Astrocyte of the spinal cord (primary cell): ENCODE measurements around the gene PITPNB.
A peak's percentile ranks its signal among the peaks of the same experiment; 100 is the strongest.

Experiments
- DNase-seq: peaks from one replicate; pipeline ENCODE4 v3.0.0; 2011; ENCODE audit warnings: low read depth, low spot score
- H3K4me3 ChIP-seq: 2 replicates; pipeline ENCODE4 v1.5.1; 2011; ENCODE audit warnings: low read depth, mild to moderate bottlenecking, low read length, moderate library complexity
- in situ Hi-C: cut with HindIII; loops from 2 replicates; pipeline ENCODE4 v1.10.0; 2017; ENCODE audit warnings: low sequenced_read_pairs
- TF ChIP-seq, protein P1 (sequence below): IDR thresholded peaks from 2 replicates; pipeline ENCODE4 v1.5.1; 2012; ENCODE audit warnings: low read depth, mild to moderate bottlenecking, low read length, inconsistent platforms

Gene PITPNB

DNA sequence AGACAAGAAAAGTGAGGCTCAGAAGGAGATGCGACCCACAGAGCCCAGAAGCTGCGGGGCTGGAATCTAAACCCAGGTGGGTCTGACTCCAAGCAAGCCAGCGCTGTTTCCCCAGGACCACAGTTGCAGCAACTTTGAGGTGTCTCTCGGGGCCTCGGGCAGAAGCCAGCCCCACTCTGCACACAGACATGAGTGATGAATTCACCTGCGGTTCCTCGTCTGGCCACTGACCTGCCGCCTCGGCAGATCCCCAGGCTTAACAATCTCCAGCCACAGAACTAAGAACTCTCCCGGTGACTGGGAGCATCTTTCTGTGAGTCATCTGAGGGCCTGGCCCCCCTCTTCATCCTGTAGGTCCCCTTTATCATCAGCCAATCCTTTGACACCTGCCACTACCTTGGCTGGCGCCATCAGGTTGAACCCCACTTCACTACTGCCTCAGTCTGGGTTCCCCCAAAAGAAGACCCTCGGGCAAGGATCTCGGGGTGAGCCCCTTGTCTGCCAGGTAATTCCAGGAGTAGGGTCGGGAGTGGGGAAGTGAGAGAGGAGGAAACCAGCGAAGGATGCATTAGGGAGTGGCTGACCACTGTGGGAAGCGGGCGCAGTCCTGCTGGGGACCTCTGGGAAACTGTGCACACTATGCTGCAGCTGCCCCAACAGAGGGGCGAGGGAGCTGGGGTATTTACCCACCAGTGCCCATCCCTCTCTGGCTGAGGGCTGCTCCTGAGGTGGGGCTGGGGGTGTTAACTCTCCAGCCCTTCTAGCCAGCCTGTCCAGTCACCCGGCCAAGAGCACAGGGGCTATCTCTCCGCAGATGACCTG is 84.5 kb downstream of the PITPNB start:
- no peak for DNase-seq
- TF ChIP-seq, protein P1, sequence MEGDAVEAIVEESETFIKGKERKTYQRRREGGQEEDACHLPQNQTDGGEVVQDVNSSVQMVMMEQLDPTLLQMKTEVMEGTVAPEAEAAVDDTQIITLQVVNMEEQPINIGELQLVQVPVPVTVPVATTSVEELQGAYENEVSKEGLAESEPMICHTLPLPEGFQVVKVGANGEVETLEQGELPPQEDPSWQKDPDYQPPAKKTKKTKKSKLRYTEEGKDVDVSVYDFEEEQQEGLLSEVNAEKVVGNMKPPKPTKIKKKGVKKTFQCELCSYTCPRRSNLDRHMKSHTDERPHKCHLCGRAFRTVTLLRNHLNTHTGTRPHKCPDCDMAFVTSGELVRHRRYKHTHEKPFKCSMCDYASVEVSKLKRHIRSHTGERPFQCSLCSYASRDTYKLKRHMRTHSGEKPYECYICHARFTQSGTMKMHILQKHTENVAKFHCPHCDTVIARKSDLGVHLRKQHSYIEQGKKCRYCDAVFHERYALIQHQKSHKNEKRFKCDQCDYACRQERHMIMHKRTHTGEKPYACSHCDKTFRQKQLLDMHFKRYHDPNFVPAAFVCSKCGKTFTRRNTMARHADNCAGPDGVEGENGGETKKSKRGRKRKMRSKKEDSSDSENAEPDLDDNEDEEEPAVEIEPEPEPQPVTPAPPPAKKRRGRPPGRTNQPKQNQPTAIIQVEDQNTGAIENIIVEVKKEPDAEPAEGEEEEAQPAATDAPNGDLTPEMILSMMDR, result no peak
- in situ Hi-C loops, result no loop called here
- H3K4me3 ChIP-seq, result no peak overlapping the region

DNA sequence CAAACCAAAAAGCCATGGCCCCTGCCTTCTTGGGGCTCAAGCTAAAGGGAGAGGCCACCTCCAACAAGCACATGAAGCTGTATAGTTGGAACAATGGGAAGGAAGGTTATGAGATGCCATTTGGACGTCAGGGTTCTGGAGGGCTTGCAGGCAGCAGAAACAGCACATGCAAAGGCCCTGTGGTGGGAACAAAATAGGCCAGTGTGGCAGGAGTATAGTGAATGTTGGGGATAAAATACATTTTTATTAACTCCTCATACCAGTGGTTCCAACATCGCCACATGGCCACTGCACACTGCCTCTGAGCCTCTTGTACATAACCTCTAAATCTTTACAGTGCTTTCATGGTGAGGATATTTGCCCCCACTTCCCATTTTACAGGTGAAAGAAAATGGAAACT is 85.3 kb downstream of the PITPNB start:
- TF ChIP-seq, protein P1, result no peak
- H3K4me3 ChIP-seq, result no peak overlapping the region
- in situ Hi-C loops, result no loop called here
- DNase-seq, result no peak

DNA sequence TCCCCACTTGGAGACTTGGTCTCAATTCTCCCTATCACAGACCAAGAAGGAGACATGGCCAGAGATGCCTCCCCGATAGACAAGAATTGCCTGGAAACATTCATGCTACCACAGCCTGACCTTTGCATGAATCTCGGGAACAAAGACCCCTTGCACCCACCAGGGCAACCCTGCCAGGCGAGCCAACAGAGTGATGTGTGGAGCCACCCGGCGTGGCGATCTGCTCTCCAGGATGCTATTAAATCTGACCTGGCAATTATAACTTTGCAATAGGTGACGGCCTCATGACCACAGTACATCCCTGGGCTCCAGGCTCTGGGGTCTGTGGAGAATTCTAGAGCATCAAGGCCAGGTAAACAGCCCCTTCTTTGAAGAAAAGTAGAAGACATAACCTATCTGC is 86.5 kb downstream of the PITPNB start:
- TF ChIP-seq, protein P1, result no peak
- H3K4me3 ChIP-seq, result no peak overlapping the region
- in situ Hi-C loops, result no loop called here
- no peak for DNase-seq

DNA sequence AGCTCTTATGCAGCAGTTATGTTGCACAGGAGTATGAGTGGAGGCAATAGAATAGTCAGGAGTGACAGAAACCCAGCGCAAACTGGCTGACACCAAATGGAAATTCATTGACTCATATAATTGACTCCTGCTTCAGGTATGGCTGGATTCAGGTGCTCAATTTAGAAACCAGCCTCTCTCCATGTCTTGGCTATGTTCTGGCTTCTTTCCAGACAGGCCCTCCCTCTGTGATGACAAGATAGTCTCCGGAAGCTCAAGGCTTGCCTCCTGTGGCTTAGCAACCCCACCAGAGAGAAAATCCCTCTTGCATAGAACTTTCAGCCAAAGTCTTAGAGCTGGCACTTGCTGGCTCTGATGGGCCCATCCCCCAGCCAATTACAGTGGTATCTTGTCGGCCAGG is 89.4 kb downstream of the PITPNB start:
- no peak overlapping the region for H3K4me3 ChIP-seq
- in situ Hi-C loops, result no loop called here
- DNase-seq, result no peak
- TF ChIP-seq, protein P1, result no peak

DNA sequence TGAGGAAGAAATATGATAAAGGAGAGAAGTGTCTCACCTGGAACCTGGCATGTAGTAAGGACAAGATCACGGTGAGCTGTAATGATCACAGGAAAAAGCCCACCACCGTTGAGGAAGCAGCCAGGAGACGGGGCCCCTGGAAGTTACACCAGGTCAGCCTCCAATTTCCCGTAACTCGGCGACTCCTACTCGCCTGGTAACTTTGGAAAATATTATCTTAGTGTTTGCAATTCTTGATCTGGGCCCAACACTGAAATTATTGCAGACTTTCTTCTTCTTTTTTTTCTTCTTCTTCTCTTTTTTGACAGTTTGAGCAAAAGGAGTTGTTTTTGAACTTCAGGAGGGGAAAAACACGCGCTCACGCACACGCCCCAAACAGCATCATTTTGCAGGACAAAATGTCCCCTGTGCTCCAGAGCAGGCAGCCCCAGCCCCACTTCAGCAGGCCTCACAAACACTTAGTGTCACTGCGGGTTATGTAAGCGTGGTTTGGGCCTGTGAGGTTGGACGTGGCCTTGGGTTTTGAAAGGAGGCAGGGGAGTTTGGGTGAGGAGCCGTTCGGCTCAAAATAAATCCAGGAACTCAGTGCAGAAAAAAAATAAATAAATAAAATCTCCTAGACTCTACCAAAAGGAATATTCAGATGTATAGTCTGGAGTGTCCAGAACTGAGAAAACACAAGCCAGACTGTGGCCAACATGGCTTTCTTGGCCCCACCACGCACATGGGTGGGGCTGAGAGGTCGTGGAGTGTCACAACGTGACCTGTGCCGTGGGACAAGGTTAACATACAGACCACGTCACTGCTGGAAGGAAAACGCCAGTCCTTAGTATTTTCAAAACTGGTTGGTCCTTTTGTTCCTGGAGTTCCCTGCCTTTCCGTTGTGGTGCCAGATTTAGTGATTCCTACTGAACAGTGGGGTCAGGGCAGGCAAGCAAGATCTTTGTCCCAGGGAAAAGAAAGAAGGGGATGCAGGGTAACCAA is 91.2 kb downstream of the PITPNB start:
- no peak overlapping the region for H3K4me3 ChIP-seq
- no peak for DNase-seq
- in situ Hi-C loops, result no loop called here

DNA sequence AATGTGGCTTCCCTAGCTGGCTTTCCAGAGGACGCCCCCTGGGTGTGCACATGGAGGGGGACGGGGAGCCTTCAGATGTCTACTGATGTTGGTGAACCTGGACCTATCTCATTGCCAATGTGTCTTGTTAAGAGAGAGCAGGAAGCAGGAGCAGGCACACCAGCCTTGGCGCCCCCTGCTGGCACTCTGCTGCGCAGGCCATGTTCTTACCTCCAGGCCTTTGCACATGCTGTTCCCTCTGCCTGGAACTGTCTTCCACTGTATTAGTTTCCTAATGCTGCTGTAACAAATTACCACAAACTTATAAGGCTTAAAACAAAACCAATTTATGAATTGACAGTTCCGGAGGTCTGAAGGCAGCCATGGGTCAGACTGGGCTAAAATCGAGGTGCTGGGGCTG is 93.9 kb downstream of the PITPNB start:
- TF ChIP-seq, protein P1, result peak; percentile 46
- DNase-seq, result no peak
- no peak overlapping the region for H3K4me3 ChIP-seq
- in situ Hi-C loops, result no loop called here

More for the DNA sequence above, 91.2 kb downstream of the PITPNB start:
- TF ChIP-seq, protein P1, result no peak
